Stimulated activated CD4-positive, alpha-beta T cell treated with anti-CD3 and anti-CD28 coated beads, TNF-alpha, amount 100 ng/mL, for 48 hours (primary cell): ENCODE measurements around the gene TLX2.

ENCODE experiments used
- DNase-seq, 3 donors: peaks; one replicate each; pipeline ENCODE4 v3.0.0-alpha.2; 2020; ENCODE audit warnings: low read depth in 3 of 3

TLX2 gene

GRCh38 chr2:74511104-74511989, 2.9 kb upstream of the TLX2 start:
- no peak for DNase-seq

DNA sequence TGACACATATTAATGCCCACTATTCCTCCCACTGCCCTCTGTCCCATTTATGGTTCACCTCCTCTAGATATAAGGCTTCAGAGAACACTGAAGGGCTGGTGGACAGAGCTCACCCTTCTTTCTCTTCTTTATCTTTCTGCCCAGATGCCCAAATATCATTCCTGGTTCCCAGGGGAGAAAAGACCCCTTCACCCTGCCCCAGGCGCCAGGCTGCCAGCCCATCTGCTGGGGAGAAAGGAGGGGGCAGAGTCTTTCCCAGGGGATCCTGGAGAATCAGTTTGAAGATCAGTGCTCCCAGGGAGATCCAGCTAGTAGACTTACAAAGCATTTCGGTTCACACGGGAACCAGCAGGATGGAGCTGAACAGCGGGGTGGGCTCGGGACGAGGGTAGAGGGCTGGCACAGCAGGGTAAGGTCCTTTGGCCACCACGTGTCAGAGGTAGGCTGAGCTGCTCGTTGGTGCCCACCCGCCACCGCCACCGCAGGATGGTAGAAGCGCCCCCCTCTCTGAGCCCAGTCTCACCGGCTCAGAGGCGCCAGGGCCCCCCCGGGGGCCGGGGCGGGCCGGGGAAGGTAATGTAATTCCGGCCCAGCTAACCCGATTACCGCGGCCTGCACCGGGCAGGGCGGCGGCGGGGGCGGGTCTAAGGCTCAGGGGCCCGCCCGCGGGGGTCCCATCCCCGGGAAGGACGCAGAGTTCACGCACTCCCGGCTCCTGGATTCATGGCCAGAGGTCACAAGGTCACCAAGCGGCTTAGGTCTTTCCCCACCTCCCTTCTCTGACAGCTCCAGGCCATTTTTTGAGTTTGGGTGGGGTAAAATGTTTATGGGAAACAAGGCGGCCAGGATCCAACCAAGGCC, 1.3 kb upstream of the TLX2 start:
- DNase-seq, result no peak

GRCh38 chr2:74513605-74514367, 464 bp upstream of the TLX2 start:
- DNase-seq, result no peak

DNA sequence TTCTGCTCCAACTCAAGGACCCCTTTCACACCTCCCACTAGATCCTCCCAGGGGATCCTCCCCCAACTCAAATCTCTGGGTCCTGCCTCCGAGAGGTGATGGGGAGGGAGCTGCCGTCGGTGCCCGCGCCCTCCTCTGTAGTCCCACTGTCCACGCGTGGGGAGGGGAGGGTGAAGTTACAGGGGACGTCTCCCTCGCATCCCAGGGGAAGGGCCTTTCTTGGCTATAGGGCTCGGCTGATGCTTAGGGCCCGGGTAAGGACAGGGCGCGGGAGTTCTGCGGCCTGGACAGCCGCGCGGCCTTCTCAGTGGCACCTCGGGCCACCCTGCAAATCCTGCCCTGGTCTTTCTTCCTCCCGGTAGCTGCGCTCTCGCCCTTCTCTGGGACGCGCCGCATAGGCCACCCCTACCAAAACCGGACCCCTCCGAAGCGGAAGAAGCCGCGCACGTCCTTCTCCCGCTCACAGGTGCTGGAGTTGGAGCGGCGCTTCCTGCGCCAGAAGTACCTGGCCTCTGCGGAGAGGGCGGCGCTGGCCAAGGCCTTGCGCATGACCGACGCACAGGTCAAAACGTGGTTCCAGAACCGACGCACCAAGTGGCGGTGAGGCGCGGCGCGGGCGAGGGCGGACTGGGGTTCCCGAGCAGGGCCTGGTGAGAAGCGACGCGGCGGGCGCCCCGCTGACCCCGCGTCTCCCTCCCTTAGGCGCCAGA, 1.2 kb downstream of the TLX2 start:
- DNase-seq, result no peak

DNA sequence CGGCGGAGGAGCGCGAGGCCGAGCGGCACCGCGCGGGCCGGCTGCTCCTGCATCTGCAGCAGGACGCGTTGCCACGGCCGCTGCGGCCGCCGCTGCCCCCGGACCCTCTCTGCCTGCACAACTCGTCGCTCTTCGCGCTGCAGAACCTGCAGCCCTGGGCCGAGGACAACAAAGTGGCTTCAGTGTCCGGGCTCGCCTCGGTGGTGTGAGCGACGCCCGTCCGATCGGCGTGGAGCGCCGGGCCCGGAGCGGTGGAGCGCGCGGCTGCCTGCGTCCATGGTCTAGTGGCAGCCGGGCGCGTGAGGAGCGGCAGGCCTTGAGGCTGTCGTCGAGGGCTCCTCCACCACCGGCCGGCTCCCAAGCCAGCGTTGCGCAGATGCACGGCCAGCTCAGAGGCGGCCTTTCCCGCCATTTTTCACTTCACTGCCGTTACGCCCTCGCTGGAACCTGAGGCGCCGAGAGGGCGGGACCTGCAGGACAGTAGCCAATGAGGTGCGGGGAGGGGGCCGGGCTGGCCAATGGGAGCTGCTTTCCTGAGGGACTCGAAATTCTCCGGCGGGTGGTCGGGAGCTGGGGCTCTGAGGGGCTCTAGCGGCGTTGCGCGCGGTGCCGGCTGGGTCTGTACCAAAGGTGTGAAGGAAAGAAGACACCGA, 1.9 kb downstream of the TLX2 start:
- DNase-seq, result peak in 2 of 3 donors; percentile 58 to 71

GRCh38 chr2:74516650-74517049, 2.4 kb downstream of the TLX2 start:
- DNase-seq, result no peak

DNA sequence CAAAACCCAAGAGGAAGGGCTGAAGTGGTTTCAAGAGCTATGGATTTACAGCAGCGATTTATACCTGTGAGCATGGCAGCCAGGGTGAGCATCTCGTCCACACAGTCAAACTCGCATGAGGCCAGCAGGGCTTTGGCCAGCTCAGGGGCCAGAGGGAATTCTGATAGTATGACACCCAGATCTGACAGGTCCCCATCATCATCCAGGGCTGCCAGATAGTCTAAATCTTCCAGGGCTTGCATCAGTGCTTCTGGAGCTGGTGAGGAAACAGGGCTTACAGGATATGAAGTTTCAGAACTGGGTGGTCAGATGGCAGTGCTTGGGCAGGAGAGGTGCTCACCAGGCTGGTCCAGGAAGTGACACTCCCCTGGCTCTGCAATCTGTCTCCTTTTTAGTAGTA, 8.3 kb downstream of the TLX2 start:
- no peak for DNase-seq

GRCh38 chr2:74524005-74524404, 9.8 kb downstream of the TLX2 start:
- no peak for DNase-seq

DNA sequence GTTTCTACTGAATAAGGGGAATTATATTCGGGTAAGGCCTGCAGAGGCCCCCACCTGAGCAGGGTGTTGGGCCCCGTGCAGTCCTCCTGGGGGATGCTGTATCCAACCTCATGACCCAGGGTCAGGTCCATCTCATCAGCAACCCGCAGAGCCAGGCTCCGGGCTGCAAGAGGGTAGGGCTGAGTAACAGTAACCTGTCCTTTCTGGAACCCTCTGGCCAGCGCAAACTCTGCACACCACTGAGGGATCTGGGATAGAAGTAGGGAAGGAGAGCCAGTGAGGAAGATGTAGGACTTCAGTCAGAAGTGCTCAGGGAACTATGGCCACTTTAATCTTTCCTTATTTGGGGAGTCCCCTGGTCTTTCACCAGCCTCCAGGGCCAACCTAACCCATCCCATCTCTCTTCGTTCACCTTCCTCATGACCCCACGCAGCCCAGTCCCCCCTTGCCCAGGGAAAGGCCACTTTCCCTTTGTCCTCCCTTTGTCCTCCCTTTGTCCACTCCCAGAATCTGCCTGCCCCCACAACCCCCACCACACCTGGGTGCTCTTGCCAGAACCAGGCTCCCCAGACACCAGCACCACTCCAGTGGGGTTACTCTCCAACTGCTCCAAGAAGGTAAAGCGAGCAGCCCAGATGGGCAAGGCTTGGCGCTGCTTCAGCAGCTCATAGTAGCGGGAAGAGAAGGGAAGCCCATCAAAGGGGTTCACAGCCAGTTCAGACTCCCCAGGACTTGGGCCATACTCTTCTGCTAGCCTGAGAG, 10.9 kb downstream of the TLX2 start:
- no peak for DNase-seq

- DNase-seq, result no peak
Observed at GRCh38 chr2:74525717-74526648, 11.7 kb downstream of the TLX2 start, which contains the start of gene DQX1. Gene DQX1, minus strand, starts transcription at chr2:74526231. Its CDS starts 502 bp downstream, at chr2:74525729.

GRCh38 chr2:74526649-74527230, 12.5 kb downstream of the TLX2 start:
- no peak for DNase-seq

DNA sequence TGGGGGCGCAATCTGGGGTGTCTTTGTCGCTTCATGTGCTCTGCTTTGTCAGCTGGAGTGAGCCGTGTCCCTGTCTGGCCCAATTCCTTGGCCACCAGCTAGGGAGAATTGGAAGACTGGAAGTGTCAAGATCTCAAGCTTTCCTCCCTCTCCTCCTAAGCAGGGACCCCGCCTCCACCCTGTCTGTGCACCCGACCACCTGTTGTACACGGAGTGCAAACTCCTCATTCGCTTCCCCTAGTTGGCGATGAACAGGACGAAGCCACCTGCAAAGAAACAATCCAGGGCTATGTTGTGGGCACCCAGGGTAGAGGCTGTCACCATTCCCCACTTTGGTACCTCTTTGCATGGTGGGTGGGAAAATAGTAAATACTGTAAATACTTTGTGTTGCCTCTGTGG, 13.5 kb downstream of the TLX2 start:
- DNase-seq, result no peak

DNA sequence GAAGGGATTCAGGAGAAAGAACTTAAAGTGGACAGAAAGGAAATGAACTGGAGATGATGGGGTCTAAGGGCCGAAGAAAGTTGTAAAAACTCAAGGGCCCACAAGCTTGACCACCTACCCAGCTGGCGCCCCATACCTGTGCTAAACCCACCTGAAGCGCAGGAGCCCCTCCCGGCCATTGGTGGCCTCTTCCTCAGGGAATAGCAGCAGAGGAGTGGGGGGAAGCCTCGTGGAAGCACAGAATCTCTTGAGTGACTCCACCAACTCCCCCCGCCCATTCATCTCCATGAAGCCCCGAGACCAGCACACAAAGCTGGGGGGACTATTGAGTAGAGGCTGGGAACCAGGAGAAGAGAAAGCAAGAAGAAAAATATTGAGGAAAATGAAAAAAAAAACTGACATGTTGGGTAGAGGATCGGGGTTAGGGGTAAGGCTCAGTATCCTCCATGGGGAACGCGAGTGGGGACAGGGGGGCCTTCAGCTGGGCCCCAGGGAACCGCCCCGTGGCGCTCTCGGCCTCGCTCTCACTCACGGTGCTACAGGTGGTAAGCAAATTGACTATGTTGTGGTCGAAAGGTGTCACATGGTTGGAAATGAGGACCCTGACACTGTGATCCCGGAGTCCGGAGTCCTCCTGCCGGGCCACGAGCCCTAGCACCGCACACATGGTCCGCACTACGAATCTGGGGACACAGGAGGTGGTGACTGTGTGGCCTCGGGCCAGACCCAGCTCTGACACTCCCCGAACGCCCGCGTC, 14.5 kb downstream of the TLX2 start:
- no peak for DNase-seq

DNA sequence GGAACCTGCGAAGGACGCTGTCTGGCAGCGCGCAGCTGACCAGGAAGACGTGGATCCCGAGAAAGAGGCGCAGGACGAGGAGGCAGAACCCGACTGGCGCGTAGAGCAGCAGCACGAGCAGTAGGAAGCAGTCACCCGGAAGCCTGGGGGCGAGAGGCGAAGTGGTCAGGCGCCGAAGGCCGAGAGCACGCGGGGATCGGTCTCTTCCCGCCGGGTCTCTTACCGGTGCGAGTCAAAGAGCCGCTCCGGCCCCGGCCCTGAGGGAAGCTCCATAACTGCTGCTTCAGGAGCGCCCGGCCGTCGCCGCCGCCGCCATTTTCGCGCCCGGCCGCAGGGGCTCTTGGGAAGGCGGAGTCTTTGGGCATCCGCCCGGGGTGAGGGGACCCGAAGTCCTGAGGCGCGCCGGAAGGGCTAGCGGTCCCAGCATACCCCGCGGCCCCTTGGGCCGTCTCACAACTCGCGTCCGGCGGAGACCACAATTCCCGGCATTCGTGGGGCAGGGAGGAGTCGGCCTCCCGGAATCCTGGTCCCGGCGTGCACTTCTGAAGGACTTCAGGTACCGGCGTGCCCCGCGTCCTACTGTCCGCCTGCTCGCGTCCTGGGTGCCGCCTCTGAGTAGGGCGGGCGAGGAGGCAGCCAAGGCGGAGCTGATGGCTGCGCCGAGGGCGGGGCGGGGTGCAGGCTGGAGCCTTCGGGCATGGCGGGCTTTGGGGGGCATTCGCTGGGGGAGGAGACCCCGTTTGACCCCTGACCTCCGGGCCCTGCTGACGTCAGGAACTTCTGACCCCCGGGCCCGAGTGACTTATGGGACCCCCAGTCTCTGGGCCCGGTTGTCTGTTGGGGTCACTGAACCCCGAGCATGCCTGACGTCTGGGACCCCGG, 15.3 kb downstream of the TLX2 start, which contains the start of the genes AUP1 and HTRA2:
Gene AUP1, minus strand, starts transcription at position 350 of the 882 bp plus-strand sequence. Its CDS starts 77 bp downstream, at position 273.
Gene HTRA2, plus strand, starts transcription at position 577 of the 882 bp plus-strand sequence. Its CDS starts 74 bp downstream, at position 651.
- peak; percentile 87 to 94 (median 91) for DNase-seq

DNA sequence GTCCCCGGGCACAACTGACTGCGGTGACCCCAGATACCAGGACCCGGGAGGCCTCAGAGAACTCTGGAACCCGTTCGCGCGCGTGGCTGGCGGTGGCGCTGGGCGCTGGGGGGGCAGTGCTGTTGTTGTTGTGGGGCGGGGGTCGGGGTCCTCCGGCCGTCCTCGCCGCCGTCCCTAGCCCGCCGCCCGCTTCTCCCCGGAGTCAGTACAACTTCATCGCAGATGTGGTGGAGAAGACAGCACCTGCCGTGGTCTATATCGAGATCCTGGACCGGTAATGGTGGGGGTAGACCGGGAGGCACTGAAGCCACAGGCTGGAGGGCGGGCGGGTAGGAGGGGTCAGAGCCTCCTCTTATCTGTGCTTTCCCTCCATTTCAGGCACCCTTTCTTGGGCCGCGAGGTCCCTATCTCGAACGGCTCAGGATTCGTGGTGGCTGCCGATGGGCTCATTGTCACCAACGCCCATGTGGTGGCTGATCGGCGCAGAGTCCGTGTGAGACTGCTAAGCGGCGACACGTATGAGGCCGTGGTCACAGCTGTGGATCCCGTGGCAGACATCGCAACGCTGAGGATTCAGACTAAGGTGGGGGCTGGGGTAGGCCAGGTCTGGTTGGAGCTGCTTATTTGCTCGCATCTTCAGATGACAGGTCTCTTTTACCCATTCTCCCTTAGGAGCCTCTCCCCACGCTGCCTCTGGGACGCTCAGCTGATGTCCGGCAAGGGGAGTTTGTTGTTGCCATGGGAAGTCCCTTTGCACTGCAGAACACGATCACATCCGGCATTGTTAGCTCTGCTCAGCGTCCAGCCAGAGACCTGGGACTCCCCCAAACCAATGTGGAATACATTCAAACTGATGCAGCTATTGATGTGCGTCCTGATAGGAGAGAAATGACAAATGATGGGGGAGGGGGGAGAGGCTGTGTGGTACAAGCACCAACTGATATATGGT, 16.3 kb downstream of the TLX2 start:
- no peak for DNase-seq
